VCaP (cell line): ENCODE results near the gene MRGPRE.

Source experiments
- H3K27ac ChIP-seq: fragments of 450-650 bp; 2 replicates; pipeline ENCODE4 v1.5.1; 2017
- TF ChIP-seq, protein P1 (sequence below): fragments of 450-650 bp; conservative IDR thresholded peaks from 2 replicates; pipeline ENCODE4 v1.5.1; 2017; ENCODE audit warnings: mild to moderate bottlenecking, moderate library complexity

MRGPRE gene

DNA sequence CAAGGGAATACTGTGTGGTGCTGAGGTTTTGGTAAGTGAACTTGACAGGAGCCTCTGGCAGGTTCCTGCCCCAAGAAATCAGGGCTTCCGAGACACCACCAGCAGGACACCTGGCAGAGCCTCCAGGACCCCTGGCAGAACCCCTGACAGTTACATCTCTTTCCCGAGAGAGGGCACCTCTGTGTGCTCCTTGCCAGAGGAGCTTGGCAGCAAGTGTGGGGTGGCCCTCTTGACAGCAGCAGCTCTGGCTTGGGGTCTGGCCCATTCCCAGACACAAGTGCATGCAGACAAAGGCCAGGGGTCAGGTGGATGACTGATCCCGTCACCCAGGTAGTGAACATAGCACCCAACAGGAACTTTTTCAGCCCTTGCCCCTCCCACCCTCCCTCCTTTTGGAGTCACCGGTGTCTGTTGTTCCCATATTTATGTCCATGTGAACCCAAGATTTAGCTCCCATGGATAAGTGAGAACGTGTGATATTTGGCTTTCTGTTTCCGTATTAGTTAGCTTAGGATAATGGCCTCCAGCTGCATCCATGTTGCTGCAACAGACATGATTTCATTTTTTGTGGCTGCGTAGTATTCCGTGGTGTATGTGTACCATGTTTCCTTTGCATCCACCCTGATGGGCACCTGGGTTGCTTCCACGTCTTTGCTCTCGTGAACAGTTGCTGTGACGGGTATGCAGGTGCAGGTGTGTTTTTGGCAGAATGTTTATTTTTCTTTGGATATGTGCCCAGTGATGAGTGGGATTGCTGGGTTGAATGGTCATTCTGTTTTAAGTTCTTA lies 45.9 kb downstream of the MRGPRE start:
- H3K27ac ChIP-seq = no peak overlapping the region
- TF ChIP-seq, protein P1, sequence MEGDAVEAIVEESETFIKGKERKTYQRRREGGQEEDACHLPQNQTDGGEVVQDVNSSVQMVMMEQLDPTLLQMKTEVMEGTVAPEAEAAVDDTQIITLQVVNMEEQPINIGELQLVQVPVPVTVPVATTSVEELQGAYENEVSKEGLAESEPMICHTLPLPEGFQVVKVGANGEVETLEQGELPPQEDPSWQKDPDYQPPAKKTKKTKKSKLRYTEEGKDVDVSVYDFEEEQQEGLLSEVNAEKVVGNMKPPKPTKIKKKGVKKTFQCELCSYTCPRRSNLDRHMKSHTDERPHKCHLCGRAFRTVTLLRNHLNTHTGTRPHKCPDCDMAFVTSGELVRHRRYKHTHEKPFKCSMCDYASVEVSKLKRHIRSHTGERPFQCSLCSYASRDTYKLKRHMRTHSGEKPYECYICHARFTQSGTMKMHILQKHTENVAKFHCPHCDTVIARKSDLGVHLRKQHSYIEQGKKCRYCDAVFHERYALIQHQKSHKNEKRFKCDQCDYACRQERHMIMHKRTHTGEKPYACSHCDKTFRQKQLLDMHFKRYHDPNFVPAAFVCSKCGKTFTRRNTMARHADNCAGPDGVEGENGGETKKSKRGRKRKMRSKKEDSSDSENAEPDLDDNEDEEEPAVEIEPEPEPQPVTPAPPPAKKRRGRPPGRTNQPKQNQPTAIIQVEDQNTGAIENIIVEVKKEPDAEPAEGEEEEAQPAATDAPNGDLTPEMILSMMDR = no peak

DNA sequence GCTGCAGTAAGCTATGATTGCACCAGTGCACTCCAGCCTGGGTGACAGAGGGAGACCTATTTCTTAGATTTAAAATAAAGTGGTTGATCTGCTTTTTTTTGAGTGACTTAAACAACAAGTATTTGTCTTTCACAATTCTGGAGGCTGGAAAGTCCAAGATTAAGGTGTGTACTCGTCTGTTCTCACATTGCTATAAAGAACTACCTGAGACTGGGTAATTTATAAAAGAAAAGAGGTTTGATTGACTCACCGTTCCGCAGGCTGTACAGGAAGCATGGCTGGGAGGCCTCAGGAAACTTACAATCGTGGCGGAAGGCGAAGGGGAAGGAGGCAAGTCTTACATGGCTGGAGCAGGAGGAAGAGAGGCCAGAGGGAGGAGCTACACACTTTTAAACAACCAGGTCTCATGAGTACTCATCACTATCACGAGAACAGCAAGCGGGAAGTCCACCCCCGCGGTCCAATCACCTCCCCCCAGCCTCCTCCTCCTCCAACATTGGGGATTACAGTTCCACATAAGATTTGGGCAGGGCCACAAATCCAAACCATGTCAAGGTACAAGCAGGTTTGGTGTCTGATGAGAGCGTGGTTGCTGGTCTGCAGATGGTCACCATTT lies 47.4 kb downstream of the MRGPRE start:
- no peak overlapping the region for H3K27ac ChIP-seq
- TF ChIP-seq, protein P1 = no peak

- TF ChIP-seq, protein P1 = no peak
These were observed 48.7 kb downstream of the MRGPRE start for GRCh38 chr11:3183523-3183922.

DNA sequence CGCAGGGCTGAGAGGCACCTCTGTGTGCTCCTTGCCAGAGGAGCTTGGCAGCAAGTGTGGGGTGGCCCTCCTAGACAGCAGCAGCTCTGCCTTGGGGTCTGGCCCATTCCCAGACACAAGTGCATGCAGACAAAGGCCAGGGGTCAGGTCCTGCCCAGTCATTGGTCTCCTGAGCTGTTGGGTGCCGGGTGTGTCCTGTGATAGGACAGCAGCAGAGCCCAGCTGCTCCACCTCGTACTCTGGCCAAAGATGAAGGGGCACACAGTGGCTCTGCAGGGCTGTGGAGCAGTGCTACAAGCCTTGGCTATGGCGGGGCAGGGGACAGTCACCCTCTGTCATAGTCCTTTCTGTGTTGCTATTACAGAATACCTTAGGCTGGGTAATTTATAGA lies 49.8 kb downstream of the MRGPRE start:
- TF ChIP-seq, protein P1 = no peak

More at GRCh38 chr11:3183523-3183922, 48.7 kb downstream of the MRGPRE start:
- H3K27ac ChIP-seq = no peak overlapping the region

DNA sequence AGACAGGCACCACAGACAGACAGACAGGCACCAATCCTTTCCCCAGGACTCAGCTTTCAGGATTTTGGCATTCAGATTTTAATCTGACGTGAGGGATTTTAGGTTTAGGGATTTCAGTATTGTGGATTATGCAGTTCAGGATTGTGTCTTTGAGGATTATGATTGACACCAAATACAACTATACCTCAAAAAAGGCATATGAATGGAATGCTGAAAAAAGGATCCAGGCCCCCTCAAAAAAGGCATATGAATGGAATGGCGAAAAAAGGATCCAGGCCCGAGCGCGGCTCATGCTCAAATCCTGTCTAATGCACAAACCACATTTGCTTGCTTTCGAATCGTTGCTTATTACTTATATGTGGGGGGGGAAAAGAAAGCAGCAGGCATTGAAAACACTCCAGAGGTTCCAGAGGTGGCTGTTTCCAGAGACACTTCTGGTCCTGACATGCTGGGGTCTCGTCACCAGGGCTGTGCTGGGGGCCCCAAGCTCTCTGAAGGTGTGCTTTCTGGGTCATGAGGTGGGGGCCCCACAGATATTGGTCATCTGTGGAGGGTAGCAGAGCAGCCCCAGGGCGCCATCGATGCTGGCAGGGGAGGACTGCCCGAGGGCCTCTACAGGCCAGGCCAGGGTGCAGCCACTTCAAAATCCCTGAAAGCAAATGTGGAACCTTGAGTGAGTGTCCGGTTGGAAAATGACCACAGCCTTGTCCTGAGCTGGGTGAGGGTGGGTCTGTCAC lies 50.3 kb downstream of the MRGPRE start:
- H3K27ac ChIP-seq = no peak overlapping the region
- TF ChIP-seq, protein P1 = no peak

More for the DNA sequence above, 49.8 kb downstream of the MRGPRE start:
- H3K27ac ChIP-seq = no peak overlapping the region

DNA sequence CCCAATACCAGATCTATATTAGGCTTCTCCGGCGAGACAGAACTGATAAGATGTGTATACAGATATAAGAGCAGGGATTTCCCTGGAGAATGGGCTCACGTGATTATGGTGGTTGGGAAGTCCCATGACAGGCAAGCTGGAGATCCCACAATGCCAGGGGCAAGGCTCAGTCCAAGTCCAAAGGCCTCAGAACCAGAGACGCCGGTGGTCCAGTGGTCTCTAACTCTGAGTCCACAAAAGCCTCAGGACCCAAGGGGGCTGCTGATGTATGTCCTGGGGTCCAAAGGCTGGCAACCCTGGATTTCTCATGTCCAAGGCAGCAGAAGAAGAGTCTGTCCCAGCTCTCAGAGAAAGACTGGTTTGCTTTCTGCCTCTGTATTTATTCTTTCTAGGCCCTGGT lies 51.3 kb downstream of the MRGPRE start:
- TF ChIP-seq, protein P1 = no peak
- no peak overlapping the region for H3K27ac ChIP-seq

GRCh38 chr11:3178349-3178748 lies 53.9 kb downstream of the MRGPRE start:
- TF ChIP-seq, protein P1 = no peak
- H3K27ac ChIP-seq = no peak overlapping the region
